Cardiac muscle cell (in vitro differentiated cells and primary cell): ENCODE measurements around the gene BRIP1. TPM values are rescaled to one million over a fixed set of nuclear protein-coding genes. Genes with fewer than 3 reads are reported as not detected.

Source experiments
- DNase-seq, 2 donors: peaks; one replicate each; pipeline versions ENCODE4 v3.0.0 to v3.0.0-alpha.2; 2010 to 2017; ENCODE audit warnings: low read depth in 1 of 2, low spot score in 1 of 2
- H3K27ac ChIP-seq: fragments of 200-600 bp; sonication (generic); 2 replicates; pipeline ENCODE4 v1.5.1; 2016
- H3K27me3 ChIP-seq: fragments of 200-600 bp; sonication (generic); 2 replicates; pipeline ENCODE4 v1.6.0; 2016; ENCODE audit warnings: control low read depth
- H3K36me3 ChIP-seq: fragments of 200-600 bp; sonication (generic); 2 replicates; pipeline ENCODE4 v1.5.1; 2016; ENCODE audit warnings: control low read depth
- H3K4me1 ChIP-seq: fragments of 200-600 bp; sonication (generic); 2 replicates; pipeline ENCODE4 v1.8.1; 2017; ENCODE audit warnings: low read depth, mild to moderate bottlenecking, mixed run types
- H3K4me3 ChIP-seq: fragments of 200-600 bp; sonication (generic); 2 replicates; pipeline ENCODE4 v1.5.1; 2016; ENCODE audit warnings: mild to moderate bottlenecking
- H3K9me3 ChIP-seq: fragments of 200-600 bp; sonication (generic); 2 replicates; pipeline ENCODE4 v1.5.1; 2017; ENCODE audit warnings: low read depth, mild to moderate bottlenecking, control low read depth
- CTCF ChIP-seq: IDR thresholded peaks from 2 replicates; pipeline ENCODE4 v1.5.1; 2012; ENCODE audit warnings: low read depth, mild to moderate bottlenecking, low read length
- polyA plus RNA-seq: library from polyadenylated mRNA; unstranded; fragments of >200 nt; fragmentation: Nextera tagmentation; extraction: Ambion mirVana; gene quantifications from 2 replicates; pipeline ENCODE4 v1.2.1, GENCODE V29; 2016
- total RNA-seq: library from RNA; depleted of rRNA; stranded (reverse); fragments of >200 nt; gene quantifications from 2 replicates; pipeline ENCODE4 v1.2.3, GENCODE V29; 2016

Gene BRIP1
- total and polyA plus RNA-seq, 2 experiments from 2014 or later: 3.1 to 9.2 TPM

GRCh38 chr17:61699032-61699431 is 164.3 kb downstream of the BRIP1 start:
- no peak for DNase-seq
- H3K27ac ChIP-seq: no peak overlapping the region
- H3K9me3 ChIP-seq: no peaks in the 10 kb centered on the region
- H3K36me3 ChIP-seq: no peaks in the 10 kb centered on the region
- H3K4me1 ChIP-seq: no peaks in the 10 kb centered on the region
- TF ChIP-seq CTCF: no peak
- no peaks in the 10 kb centered on the region for H3K27me3 ChIP-seq
- no peak overlapping the region for H3K4me3 ChIP-seq

GRCh38 chr17:61698244-61698643 is 165.1 kb downstream of the BRIP1 start:
- DNase-seq: no peak
- no peak overlapping the region for H3K4me3 ChIP-seq
- H3K36me3 ChIP-seq: no peaks in the 10 kb centered on the region
- H3K27me3 ChIP-seq: no peaks in the 10 kb centered on the region
- no peaks in the 10 kb centered on the region for H3K4me1 ChIP-seq
- H3K9me3 ChIP-seq: no peaks in the 10 kb centered on the region
- no peak overlapping the region for H3K27ac ChIP-seq
- TF ChIP-seq CTCF: no peak

GRCh38 chr17:61695779-61696337 is 167.5 kb downstream of the BRIP1 start:
- Histone ChIP-seq H3K4me3 (no peak overlapping the region), H3K4me1 (no peaks in the 10 kb centered on the region), H3K36me3 (no peaks in the 10 kb centered on the region), H3K9me3 (no peaks in the 10 kb centered on the region), H3K27ac (no peak overlapping the region), H3K27me3 (no peaks in the 10 kb centered on the region)
- no peak for DNase-seq
- TF ChIP-seq CTCF: no peak

GRCh38 chr17:61694095-61694494 is 169.2 kb downstream of the BRIP1 start:
- no peaks in the 10 kb centered on the region for H3K4me1 ChIP-seq
- no peak overlapping the region for H3K4me3 ChIP-seq
- H3K36me3 ChIP-seq: no peaks in the 10 kb centered on the region
- no peak for TF ChIP-seq CTCF
- no peak for DNase-seq
- H3K9me3 ChIP-seq: no peaks in the 10 kb centered on the region
- H3K27me3 ChIP-seq: no peaks in the 10 kb centered on the region
- H3K27ac ChIP-seq: no peak overlapping the region

GRCh38 chr17:61689610-61690180 is 173.6 kb downstream of the BRIP1 start:
- Histone ChIP-seq H3K27me3 (no peaks in the 10 kb centered on the region), H3K4me1 (no peaks in the 10 kb centered on the region), H3K4me3 (no peak overlapping the region), H3K9me3 (no peaks in the 10 kb centered on the region), H3K36me3 (no peaks in the 10 kb centered on the region), H3K27ac (no peak overlapping the region)
- peak in 1 of 2 donors; percentile 27 for DNase-seq
- TF ChIP-seq CTCF: no peak

- Histone ChIP-seq H3K4me3 (no peak overlapping the region), H3K27ac (no peak overlapping the region), H3K4me1 (no peaks in the 10 kb centered on the region), H3K36me3 (no peaks in the 10 kb centered on the region), H3K27me3 (no peaks in the 10 kb centered on the region), H3K9me3 (no peaks in the 10 kb centered on the region)
- TF ChIP-seq CTCF: no peak
- DNase-seq: no peak
These were observed 175.6 kb downstream of the BRIP1 start for GRCh38 chr17:61687769-61688168.
